ENCODE measurements around the gene TMEM52B.

Gene TMEM52B

GRCh38 chr12:10178821-10179220 lies at the start of gene TMEM52B:
TMEM52B (plus strand) TSS chr12:10179032; CDS start chr12:10179575, 543 bp downstream.
- DNase-seq: no peak

DNA sequence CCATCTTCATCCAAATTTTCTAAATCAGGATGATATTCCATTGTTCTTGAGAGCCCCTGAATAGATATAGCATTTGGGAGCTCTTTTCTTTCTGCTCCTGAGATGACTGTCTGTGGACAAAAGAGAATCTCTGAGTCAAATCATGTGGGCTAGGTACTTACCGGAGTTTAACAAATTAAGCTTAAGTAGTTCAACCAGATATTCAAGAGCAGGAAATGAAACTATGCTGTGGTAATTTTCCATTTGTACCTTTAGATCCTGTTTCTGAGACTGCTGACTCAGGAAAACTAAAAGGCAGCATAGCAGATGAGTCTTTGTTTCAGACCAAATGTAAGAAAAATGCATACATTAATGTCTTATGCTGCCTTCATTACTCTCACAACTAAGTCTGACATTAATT lies 48.8 kb upstream of the TMEM52B start, which contains the start of gene CLEC7A:
TSS of gene CLEC7A (minus strand) at position 158 of the 400 bp plus-strand sequence. CDS start at position 41, 117 bp downstream.
- peak; percentile 56 for DNase-seq

DNA sequence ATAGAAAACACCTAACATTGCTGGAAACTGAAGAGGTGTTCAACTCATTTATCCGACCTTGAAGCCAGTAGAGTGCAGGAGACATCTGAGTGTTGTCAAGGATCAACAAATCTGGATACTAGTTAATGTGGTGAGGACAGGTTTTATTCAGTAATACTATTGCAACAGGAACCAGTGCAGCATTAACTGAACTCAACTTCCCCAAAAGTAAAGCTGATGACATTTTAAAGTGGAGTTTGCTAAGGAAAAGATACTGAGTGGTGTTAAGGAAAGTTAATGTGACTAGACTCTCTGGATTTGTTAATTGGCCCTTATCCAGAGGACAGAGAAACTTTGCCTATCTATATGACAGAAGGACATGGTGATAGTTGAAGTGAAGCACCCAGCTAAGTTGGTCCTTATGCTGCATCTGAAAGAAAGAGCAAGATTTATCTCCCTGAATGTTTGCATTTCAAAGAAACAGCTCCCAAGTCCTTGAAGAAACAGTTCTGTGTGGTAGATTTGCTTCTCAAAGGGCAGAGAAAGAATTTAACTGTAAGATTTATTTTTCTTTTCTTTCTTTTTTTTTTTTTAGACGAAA lies 47.6 kb upstream of the TMEM52B start:
- peak; percentile 43 for DNase-seq

GRCh38 chr12:10132850-10133370 lies 45.9 kb upstream of the TMEM52B start:
- DNase-seq: no peak

DNA sequence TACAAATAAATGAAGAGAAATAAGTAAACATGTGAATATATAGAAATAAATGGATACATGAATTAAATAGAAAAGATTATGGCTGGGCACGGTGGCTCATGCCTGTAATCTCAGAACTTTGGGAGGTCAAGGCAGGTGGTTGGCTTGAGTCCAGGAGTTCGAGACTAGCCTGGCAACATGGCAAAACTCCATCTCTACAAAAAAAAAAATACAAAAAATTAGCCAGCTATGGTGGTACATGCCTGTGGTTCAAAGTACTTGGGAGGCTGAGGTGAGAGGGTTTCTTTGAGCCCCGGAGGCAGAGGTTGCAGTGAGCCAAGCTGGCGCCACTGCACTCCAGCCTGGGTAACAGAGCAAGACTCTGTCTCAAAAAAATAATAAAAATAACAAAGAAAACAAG lies 43.7 kb upstream of the TMEM52B start:
- no peak for DNase-seq

GRCh38 chr12:10136637-10137205 lies 42.1 kb upstream of the TMEM52B start:
- no peak for DNase-seq

- no peak for DNase-seq
Measured at GRCh38 chr12:10140001-10140400, 38.8 kb upstream of the TMEM52B start.

DNA sequence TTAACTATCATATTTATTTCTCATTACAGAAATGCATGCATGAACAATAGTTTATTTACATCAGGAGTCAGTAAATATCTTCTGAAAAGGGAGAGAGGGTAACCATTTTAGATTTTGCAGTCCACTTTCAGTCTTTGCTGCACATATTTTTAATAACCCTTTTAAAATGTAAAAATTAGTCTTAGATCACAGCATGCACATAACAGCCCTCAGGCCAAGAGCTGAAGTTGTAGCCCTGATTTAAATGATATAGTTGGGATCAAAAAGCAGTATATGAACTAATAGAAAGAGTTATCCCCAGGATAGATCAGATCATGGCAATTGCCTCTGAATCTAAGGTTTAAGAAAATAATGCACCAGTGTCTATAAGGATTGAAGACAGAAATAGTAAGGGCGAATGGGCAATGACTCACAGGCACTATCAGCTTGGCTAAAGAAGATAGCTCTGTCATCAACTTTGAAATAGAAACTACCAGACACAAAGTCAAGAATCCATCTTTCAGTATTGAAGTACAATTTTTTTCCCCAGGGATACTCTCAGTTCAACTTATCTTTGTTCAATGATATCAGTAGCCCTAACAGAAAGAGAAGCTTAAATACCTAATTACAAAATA lies 35.7 kb upstream of the TMEM52B start:
- DNase-seq: no peak

GRCh38 chr12:10147714-10148403 lies 31.0 kb upstream of the TMEM52B start:
- DNase-seq: no peak

DNA sequence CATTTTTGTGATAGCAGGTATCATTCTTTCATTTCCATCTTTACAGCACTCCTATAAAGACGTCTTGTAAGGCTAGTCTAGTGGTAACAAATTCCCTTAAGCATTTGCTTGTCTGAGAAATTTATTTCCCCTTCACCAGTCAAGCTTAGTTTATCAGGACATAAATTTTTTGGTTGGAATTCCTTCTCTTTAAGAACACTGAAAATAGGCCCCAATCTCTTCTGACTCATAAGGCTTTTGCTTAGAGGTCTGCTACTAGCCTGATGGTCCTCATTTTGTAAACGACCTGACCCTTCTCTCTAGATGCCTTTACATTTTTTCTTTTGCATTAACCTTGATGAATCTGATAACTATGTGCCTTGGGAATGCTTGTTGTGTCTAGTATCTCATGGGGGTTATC lies 27.2 kb upstream of the TMEM52B start:
- DNase-seq: no peak

GRCh38 chr12:10153271-10154144 lies 25.3 kb upstream of the TMEM52B start:
- DNase-seq: no peak

GRCh38 chr12:10154145-10154496 lies 24.7 kb upstream of the TMEM52B start:
- no peak for DNase-seq

- DNase-seq: no peak
Measured at GRCh38 chr12:10155966-10156365, 22.9 kb upstream of the TMEM52B start.

- DNase-seq: no peak
Measured at GRCh38 chr12:10158406-10158805, 20.4 kb upstream of the TMEM52B start.

GRCh38 chr12:10159280-10159679 lies 19.6 kb upstream of the TMEM52B start:
- no peak for DNase-seq

DNA sequence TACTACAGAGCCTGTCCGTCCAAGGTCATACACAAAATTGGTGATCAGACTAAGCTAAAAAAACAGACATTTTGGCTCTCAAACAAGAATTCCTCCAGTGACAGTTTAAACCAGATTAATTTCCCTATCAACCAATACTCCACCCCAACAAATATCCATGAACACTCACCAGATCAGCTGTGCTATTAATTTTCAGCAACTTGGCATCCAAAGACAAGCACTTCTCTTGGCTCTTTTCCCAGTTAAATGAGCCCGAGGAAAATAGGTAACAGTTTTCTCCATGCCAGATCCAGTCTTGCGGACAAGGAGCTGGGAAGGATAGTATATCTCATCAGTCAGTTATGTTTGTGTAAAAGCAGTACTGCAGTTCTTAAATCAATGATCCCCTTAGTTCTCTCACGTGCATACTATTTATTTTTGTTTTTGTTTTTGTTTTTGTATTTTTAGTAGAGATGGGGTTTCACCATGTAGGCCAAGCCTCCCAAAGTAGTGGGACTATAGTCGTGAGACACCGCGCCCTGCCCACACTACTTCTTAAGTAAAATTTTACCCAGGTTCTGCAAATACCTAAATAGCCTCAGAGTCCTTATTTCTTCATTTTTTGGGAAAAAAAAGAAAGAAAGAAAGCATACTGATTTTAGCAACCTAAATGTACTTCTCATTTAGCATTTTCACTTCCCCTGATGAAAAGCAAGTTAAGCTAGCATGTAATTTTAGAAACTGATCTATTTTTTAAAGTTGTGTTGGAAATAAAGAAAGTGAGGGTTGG lies 18.0 kb upstream of the TMEM52B start:
- no peak for DNase-seq

DNA sequence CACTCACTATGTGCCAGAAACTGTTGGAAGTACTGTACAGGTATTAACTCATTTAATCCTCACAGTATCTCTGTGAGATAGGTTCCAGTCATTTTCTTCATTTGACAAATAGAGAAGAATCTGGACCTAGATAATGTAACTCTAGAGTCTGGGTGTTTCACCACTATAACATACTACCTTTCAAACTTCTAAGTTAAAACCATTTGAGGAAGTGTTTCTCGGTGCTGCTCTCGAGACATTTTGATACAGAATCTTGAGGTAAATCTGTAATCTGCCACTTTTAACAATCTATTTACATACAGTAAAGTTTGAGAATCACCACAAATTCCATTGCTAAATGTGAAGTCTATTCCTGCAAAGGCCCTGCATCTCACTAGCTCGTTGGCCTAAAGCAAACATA lies 15.7 kb upstream of the TMEM52B start:
- no peak for DNase-seq

- no peak for DNase-seq
Measured at GRCh38 chr12:10165421-10165820, 13.4 kb upstream of the TMEM52B start.

GRCh38 chr12:10167599-10167998 lies 11.2 kb upstream of the TMEM52B start:
- DNase-seq: no peak

GRCh38 chr12:10169104-10169503 lies 9.7 kb upstream of the TMEM52B start:
- no peak for DNase-seq

DNA sequence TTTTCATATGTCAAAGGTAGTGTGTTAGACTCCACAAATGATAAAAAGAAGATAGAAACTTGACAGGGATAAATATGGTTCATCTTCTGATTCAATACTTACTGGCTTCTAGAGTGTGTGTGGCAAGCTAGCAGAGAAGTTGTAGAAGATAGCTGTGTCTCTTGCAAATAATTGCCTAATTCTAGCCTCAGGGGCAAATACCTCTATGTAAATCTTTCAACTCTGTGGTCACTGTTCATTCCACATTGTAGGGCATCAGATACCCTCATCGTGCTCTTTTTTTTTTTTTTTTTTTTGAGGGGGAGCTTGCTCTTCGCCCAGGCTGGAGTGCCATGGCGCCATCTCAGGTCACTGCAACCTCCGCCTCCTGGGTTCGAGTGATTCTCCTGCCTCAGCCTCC lies 8.6 kb upstream of the TMEM52B start:
- no peak for DNase-seq

Measured in SIG-M5 (cell line).